ENCODE results near the gene FRMD3.

Gene FRMD3

GRCh38 chr9:83247732-83248131, 290.5 kb downstream of the FRMD3 start:
- Histone ChIP-seq H3K27me3 (no peaks in the 10 kb centered on the region), H3K9me3 (peaks cover 0 to 9% (median 0%) of the 10 kb centered on the region in 3 donors), H3K4me1 (no peaks in the 10 kb centered on the region), H3K36me3 (peaks cover 0 to 7% (median 6%) of the 10 kb centered on the region in 3 donors), H3K4me3 (no peak overlapping the region), H3K27ac (no peak overlapping the region)
- intact Hi-C loops (cut with DNase I; ENCODE audit: low total_unique reads): no loop called here
- DNase-seq: no peak
- TF ChIP-seq CTCF (IDR thresholded peaks at IDR 0.05): no peak

- no peaks in the 10 kb centered on the region for H3K27me3 ChIP-seq
- intact Hi-C loops (cut with DNase I; ENCODE audit: low total_unique reads): no loop called here
- H3K4me1 ChIP-seq: no peaks in the 10 kb centered on the region
- no peak for TF ChIP-seq CTCF (IDR thresholded peaks at IDR 0.05)
- no peaks in the 10 kb centered on the region for H3K9me3 ChIP-seq
- no peak for DNase-seq
- H3K27ac ChIP-seq: no peak overlapping the region
- H3K36me3 ChIP-seq: peaks cover 0 to 7% (median 6%) of the 10 kb centered on the region in 3 donors
- H3K4me3 ChIP-seq: no peak overlapping the region
Measured at GRCh38 chr9:83245979-83246659, 292.1 kb downstream of the FRMD3 start.

- no peak overlapping the region for H3K27ac ChIP-seq
- H3K4me1 ChIP-seq: no peaks in the 10 kb centered on the region
- peaks cover 0 to 6% (median 0%) of the 10 kb centered on the region in 3 donors for H3K36me3 ChIP-seq
- H3K27me3 ChIP-seq: no peaks in the 10 kb centered on the region
- H3K9me3 ChIP-seq: no peaks in the 10 kb centered on the region
- TF ChIP-seq CTCF (IDR thresholded peaks at IDR 0.05): no peak
- no peak overlapping the region for H3K4me3 ChIP-seq
- intact Hi-C loops (cut with DNase I; ENCODE audit: low total_unique reads): no loop called here
- no peak for DNase-seq
Measured at GRCh38 chr9:83242066-83242465, 296.1 kb downstream of the FRMD3 start.

GRCh38 chr9:83240671-83241070, 297.5 kb downstream of the FRMD3 start:
- no peak for DNase-seq
- H3K27ac ChIP-seq: no peak overlapping the region
- intact Hi-C loops (cut with DNase I; ENCODE audit: low total_unique reads): no loop called here

GRCh38 chr9:83239747-83240146, 298.5 kb downstream of the FRMD3 start:
- H3K36me3 ChIP-seq: peaks cover 0 to 6% (median 0%) of the 10 kb centered on the region in 3 donors
- no peak for TF ChIP-seq CTCF (IDR thresholded peaks at IDR 0.05)
- DNase-seq: no peak

More at GRCh38 chr9:83240671-83241070, 297.5 kb downstream of the FRMD3 start:
- H3K4me1 ChIP-seq: no peaks in the 10 kb centered on the region
- H3K9me3 ChIP-seq: no peaks in the 10 kb centered on the region
- H3K27me3 ChIP-seq: no peaks in the 10 kb centered on the region
- no peak overlapping the region for H3K4me3 ChIP-seq
- TF ChIP-seq CTCF (IDR thresholded peaks at IDR 0.05): no peak
- H3K36me3 ChIP-seq: peaks cover 0 to 6% (median 0%) of the 10 kb centered on the region in 3 donors

More at GRCh38 chr9:83239747-83240146, 298.5 kb downstream of the FRMD3 start:
- intact Hi-C loops (cut with DNase I; ENCODE audit: low total_unique reads): no loop called here
- no peaks in the 10 kb centered on the region for H3K9me3 ChIP-seq
- H3K27ac ChIP-seq: no peak overlapping the region
- no peaks in the 10 kb centered on the region for H3K27me3 ChIP-seq
- H3K4me3 ChIP-seq: no peak overlapping the region
- no peaks in the 10 kb centered on the region for H3K4me1 ChIP-seq
